Measurements from ENCODE around the gene STPG2.

GRCh38 chr4:97624204-97624603 is 519.1 kb downstream of the STPG2 start:
- TF ChIP-seq POLR2A (IDR thresholded peaks at IDR 0.05; ENCODE audit: low read length) (no peak), GATA1 (IDR thresholded peaks at IDR 0.05; ENCODE audit: low read depth, low read length) (no peak)

Data from erythroblast (primary cell).